Measurements from ENCODE around the gene THSD4.
"Not testable (repeated sequence)": the region's sequence is repeated elsewhere in the genome, so short reads cannot be mapped to it uniquely, and the experiment has no call there.

The THSD4 gene

DNA sequence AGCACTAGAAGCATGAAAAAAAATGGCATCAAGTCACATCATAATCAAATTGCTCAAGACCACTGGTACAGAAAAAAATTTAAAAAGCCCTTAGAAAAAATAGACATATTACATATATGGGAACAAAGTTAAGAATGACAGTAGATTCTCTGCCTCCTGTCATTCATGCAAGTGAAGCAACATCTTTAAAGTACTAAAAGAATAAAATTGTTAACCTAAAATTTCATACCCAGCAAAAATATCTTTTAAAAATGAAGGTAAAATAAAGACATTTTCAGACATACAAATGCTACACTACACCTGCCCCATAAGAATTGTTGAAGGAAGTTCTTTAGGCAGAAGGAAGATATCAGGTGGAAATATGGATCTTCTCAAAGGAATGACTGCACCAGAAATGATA is 55.9 kb downstream of the THSD4 start:
- H3K4me3 ChIP-seq (ENCODE audit: low read length) = no peak overlapping the region
- DNase-seq (ENCODE audit: low read depth, low spot score) = no peak

DNA sequence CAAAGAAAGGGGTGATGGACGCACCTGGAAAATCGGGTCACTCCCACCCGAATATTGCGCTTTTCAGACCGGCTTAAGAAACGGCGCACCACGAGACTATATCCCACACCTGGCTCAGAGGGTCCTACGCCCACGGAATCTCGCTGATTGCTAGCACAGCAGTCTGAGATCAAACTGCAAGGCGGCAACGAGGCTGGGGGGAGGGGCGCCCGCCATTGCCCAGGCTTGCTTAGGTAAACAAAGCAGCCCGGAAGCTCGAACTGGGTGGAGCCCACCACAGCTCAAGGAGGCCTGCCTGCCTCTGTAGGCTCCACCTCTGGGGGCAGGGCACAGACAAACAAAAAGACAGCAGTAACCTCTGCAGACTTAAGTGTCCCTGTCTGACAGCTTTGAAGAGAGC is 59.1 kb downstream of the THSD4 start:
- not testable (repeated sequence) for DNase-seq (ENCODE audit: low read depth, low spot score); H3K4me3 ChIP-seq (ENCODE audit: low read length)

DNA sequence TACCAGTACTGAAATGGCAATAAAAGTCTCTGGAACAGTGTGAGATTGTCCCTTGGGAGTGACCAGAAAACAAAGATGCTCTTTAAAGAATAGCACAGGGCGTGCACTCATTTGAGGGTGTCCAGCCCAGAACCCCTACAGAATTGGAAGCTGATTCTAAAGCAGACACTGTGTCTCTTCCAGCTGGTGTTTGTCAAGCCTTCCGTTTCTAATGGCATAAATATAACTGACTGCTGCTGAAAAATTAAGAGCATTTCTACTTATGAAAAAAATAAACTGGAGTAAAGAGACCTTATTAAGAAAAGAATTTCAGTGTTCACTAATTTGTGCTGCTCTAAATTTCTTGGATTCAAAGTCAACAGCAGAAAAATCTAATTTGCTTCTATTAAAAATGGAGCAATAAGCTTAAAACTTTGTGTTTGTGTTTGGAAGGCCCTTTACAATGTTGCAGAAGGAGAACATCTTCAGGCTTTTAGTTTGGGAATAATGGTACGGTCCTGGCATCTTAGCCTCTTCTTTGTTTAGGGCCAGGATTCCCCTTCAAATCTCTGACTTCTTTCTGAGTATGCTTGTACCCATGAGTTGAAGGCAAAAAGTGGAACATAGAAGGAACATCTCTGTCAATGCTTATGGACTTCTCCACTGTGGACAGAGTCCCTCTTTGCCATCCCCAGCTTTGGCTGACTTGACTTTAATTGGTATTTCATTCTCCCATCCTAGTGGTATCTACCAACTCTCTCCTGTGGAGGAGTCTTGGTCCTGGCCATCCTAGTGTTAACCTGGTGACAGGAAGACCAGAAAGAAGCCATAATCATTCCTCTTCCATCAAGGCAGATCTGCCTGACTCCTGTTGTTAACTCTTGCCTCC is 65.9 kb downstream of the THSD4 start:
- H3K4me3 ChIP-seq (ENCODE audit: low read length) = no peak overlapping the region
- no peak for DNase-seq (ENCODE audit: low read depth, low spot score)

DNA sequence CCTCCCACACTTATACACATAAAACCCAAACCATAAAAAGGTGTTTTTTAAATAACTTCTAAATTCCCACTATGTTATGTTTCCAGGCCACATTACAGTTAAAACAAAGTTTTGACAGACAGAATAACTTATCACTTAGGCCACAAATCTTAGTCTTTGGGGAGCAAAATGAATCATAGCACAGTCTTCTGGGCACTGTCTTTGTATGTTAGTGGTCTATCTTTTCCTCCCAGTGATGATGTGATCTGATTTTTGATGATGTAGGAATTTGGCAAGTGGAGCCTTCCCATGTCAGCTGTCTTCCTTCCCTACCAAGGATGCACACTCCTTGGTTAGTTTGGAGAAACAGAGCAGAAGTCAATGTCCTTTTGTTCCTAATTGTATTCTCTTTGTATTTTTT is 67.3 kb downstream of the THSD4 start:
- no peak for DNase-seq (ENCODE audit: low read depth, low spot score)
- H3K4me3 ChIP-seq (ENCODE audit: low read length) = no peak overlapping the region

DNA sequence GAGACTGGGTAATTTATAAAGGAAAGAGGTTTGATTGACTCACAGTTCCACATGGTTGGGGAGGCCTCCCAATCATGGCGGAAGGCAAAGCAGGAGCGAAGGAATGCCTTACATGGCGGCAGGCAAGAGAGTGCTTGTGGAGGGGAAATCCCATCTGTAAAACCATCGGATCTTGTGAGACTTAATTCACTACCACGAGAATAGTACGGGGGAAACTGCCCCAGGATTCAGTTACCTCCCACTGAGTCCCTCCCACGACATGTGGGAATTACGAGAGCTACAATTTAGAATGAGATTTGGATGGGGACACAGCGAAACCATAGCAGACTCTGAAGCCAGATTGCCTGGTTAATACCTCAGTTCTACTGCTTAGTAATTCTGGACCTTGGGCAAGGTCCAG is 67.8 kb downstream of the THSD4 start:
- no peak overlapping the region for H3K4me3 ChIP-seq (ENCODE audit: low read length)
- DNase-seq (ENCODE audit: low read depth, low spot score) = no peak

DNA sequence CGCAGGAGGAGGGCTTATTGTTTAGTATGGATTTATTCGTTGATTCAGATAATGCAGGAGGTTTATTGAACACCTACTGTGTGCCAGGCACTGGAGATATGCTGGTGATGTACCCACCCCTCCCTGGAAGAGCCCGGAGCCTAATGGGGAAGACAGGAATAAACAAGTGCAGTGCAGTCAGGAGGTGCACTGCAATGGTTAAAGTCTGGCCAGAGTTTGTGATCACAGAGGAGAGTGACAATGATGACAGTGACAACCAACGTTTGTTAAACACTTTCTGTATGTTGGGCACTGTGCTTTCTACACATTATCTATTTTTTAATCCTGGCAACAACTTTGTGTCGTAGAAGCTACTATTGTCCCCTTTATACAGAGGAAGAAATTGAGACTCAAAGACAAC is 70.4 kb downstream of the THSD4 start:
- no peak for DNase-seq (ENCODE audit: low read depth, low spot score)

DNA sequence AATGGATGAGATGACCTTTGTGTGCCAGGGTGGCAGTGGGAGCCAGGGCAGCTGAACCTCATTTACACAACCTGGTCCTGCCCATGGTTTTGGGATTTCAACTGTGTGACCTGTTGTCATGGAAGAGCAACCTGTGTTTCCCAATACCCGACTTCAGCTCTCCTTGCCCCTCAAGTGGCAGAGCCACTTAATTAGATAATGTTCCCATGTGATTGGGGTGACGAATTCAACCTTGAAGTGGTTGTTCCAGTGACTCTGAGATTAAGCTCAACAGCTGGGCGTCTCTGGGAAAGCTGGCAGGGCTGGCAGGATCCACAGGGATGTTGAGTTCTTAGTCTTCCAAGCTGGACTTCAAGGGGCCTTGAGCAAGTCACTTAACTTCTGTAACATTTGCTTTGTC is 71.0 kb downstream of the THSD4 start:
- no peak for DNase-seq (ENCODE audit: low read depth, low spot score)

More for the DNA sequence above, 70.4 kb downstream of the THSD4 start:
- H3K4me3 ChIP-seq (ENCODE audit: low read length) = no peak overlapping the region

DNA sequence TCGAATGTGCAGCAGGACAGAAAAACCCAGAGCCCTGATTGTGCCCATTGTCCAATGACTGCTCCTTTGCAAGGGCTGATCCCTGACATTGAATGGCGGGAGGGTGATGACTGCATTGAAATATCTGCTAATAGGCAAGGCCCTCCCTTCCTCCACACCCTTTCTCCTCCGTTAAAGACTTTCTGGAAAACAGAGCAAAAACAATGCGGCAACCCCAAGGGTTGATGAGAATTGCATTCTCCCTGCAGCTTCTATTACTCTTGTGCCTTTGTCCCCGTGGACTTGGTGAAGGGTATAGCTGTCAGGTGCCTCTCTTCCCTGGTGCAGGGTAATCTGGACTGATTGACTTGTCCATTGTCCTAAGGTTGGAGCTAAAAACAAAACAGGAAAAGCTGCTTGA is 71.8 kb downstream of the THSD4 start:
- DNase-seq (ENCODE audit: low read depth, low spot score) = no peak
- no peak overlapping the region for H3K4me3 ChIP-seq (ENCODE audit: low read length)

More for the DNA sequence above, 71.0 kb downstream of the THSD4 start:
- no peak overlapping the region for H3K4me3 ChIP-seq (ENCODE audit: low read length)

DNA sequence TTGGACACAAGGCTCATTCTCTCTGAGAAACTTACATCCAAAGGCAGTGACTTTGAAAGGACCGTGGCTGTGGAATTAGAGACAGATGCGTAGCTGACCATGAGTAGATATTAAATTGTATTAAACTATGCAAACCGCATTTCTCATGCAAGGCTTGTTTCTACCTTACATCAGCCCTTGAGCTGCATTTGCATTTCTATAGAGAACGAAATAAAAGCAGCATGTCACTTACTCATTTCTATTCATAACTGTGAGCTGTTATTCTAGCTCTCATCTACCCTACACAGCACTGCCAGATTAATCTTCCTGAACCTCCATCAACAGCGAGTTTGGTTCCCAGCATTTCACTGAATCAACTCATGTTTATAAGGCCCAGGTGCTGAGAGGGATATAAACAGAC is 72.3 kb downstream of the THSD4 start:
- no peak for DNase-seq (ENCODE audit: low read depth, low spot score)
- H3K4me3 ChIP-seq (ENCODE audit: low read length) = no peak overlapping the region

DNA sequence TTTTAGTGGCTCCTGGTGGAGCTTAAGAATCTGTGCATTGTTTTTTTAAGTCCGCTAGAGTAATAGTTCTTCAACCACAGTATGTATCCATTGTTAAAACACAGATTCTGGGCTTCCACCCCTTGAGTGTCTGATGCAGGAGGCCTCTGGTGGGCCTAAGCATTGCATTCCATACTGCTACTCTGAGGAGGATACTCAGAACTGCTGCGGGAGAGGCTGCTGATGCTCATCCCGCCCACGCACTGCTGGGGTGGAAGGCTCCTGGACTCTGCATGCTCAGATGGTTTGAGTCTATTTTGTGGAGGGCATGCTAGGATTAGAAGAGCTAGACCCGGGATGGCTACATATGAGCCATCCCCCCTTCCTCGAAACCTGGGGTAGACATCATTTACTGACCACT is 74.4 kb downstream of the THSD4 start:
- DNase-seq (ENCODE audit: low read depth, low spot score) = no peak
- no peak overlapping the region for H3K4me3 ChIP-seq (ENCODE audit: low read length)

DNA sequence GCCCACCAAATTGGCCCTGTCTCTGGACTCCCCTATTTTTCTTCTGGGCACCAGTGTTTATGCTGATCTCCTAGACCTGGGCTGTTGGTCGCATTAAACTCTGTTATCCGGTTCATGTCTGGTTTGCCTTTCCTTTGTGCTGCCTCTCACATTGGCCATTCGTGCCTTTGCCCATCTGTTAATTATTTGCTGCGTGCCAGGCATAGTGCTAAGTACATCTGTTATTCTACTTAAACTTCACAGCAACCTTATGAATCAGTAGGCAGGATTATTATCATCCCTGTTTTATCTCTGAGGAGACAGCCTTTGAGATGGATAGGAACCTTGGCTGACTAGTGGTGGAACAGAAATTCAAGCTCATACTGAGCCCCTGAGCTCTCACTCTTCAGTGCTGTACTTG is 76.0 kb downstream of the THSD4 start:
- DNase-seq (ENCODE audit: low read depth, low spot score) = no peak
- H3K4me3 ChIP-seq (ENCODE audit: low read length) = no peak overlapping the region

DNA sequence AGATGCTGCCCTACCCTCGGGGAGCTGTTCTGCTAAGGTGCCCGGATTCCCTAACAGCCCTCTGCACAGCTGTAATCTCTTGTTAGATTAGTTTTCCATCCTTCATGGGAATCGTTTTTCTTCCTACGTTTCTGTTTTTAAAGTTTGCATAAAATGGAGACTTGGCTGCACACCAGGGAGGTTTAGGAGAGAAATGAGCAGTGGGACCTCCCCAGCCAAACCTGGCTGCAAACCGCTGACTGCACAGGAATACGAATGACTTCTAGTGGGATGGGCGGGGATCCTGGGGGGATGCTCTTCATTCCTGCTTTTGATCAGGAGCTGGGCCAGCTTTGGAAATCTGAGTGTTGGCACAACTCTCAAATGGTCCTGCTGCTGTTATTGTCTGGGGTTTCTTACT is 77.5 kb downstream of the THSD4 start:
- DNase-seq (ENCODE audit: low read depth, low spot score) = no peak
- no peak overlapping the region for H3K4me3 ChIP-seq (ENCODE audit: low read length)

DNA sequence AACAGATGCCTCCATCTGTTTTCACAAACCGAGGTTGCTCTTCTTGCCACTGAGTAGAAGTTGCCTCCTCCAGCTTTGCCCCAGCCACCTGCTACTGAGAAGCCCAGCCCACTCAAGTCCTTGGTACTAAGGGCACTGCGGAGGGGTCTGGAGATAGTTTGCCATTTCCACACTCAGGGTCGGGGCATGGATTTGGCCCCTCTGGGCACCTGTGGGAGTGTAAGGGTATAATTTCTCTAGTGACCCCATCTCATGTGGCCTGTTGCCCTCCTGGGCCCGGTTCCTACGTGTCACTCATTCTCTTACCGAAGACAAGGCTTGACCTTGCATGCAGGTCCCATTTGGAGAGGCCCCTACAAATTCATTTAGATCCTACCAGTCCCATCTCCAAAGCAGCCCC is 79.0 kb downstream of the THSD4 start:
- H3K4me3 ChIP-seq (ENCODE audit: low read length) = no peak overlapping the region
- DNase-seq (ENCODE audit: low read depth, low spot score) = no peak

DNA sequence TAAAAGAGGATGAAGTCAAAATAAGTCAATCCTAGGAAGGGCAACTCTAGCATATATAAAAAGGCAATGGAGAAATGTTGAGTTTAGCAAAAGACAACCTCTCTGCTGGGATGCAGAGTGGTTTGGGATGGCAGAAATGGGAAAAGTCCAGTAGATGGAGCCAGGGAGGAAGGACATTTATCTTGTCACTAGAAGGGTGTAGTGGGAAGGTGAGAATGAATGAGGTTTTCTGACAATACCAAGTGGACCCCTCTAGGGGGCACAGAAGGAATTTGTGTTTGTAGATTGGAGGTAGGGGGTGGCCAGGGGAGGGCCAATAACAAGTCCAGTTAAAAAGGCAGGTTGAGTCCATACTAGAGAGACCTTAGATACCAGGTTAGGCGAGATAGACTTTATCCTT is 80.0 kb downstream of the THSD4 start:
- H3K4me3 ChIP-seq (ENCODE audit: low read length) = no peak overlapping the region
- DNase-seq (ENCODE audit: low read depth, low spot score) = no peak

DNA sequence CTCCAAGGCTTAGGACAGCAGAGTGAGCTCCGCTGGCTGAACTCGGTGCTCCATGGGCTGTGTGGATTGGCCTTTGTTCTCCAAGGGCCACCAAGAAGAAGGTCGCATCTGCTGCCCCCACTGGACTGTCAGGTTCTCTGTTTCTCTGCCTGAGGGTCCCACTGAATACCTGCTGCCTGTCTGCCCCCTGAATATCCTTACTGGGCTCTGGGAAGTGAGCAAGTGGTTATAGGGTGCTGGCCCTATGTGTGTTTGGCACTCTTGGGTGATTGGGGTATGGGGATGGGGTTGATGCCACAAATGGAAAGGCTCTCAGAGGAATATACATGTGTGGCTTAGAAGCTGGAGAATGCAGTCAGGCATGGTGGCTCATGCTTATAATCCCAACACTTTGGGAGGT is 82.3 kb downstream of the THSD4 start:
- no peak for DNase-seq (ENCODE audit: low read depth, low spot score)
- H3K4me3 ChIP-seq (ENCODE audit: low read length) = no peak overlapping the region

DNA sequence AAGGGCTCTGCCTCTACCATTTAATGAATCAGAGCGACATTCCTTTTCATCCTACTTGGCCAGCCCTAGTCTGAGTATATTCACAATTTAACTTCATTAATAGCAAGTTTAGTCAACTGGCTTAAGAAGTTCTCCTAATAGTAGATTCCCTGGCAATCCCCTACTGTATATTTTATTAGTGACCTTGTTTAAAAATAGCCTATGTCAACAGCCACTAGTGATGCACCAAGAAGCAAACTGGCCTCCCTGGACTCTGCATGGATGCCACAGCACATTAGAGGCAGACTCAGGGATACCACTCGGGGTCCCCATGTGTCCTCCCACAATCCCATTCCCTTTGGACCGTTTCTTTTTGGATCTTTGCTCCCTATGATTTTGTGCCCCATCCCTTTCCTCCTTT is 83.6 kb downstream of the THSD4 start:
- no peak for DNase-seq (ENCODE audit: low read depth, low spot score)

DNA sequence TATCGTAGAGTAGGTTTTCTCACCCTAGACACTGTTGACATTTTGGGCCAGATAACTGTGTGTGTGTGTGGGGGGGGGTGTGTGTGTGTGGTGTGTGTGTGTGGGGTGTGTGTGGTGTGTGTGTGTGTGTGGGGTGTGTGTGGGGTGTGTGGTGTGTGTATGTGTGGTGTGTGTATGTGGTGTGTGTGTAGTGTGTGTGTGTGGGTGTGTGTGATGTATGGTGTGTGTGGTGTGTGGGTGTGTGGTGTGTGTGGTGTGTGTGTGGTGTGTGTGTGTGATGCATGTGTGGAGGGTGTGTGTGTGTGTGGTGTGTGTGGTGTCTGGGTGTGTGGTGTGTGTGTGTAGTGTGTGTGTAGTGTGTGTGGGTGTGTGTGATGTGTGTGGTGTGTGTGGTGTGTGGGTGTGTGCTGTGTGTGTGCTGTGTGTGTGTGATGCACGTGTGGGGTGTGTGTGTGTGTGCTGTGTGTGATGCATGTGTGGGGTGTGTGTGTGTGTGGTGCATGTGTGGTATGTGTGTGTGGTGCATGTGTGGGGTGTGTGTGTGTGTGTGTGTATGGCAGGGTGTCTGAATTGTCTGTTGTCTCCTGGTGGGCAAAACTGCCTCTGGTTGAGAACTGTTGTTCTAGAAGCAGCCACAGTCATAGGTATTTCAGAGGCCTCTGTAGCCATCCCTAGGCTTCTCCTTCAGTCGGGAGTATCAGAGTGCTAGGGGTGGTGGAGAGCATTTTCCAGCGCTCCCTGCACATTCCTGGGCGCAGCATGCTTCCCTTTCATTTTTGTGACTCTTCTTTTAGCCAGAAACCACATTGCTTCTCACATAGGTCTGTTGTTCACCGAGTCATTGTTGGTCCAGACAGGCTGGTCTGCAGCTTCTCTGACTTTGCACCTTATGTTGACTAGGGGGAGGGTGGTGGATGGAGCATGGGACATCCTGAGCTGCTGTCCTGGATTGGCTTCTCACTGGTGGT is 84.4 kb downstream of the THSD4 start:
- no peak overlapping the region for H3K4me3 ChIP-seq (ENCODE audit: low read length)
- DNase-seq (ENCODE audit: low read depth, low spot score) = no peak

More for the DNA sequence above, 83.6 kb downstream of the THSD4 start:
- H3K4me3 ChIP-seq (ENCODE audit: low read length) = no peak overlapping the region

DNA sequence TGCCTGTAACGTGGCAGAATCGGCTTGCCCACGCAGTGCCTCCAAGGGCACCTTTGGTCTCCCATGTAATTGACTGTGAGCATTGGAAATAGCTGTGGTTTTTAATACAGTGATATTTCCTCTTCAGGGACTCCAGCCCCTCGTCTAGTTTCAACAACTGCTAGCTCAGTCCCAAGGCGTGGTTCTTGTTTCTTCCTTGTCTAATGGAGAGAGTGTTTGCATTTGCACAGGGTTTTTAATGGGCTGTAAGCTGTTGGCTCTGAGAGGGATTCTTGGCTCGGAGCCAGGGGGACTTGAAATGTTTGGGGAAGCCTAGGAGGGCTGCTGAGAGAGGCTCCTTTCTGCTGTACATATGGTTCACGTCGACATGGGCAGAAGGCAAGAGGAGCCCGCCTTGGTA is 86.2 kb downstream of the THSD4 start:
- no peak overlapping the region for H3K4me3 ChIP-seq (ENCODE audit: low read length)
- no peak for DNase-seq (ENCODE audit: low read depth, low spot score)

DNA sequence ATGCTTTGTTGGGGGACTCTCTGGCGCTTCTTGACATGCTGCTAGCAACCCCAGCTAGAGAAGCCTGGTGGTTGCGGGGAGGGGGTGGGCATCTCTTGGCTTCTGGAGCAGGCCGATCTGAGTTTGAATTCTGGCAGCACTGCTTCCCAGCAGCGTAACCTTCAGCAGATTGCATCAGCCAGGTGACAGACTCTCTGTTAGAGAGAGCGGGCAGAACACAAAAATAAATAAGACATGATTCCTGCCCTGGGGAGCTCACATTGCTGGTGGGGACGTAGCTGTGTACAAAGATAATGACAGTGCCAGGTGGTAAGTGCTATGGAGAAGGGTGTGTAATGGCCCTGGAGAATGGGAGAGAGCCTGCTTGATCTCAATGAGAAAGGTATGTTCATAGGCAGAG is 87.4 kb downstream of the THSD4 start:
- no peak overlapping the region for H3K4me3 ChIP-seq (ENCODE audit: low read length)
- DNase-seq (ENCODE audit: low read depth, low spot score) = no peak

All from Jurkat, Clone E6-1 (cell line).